ENCODE results near the gene ECSCR. TPM values are rescaled to one million over a fixed set of nuclear protein-coding genes. Genes with fewer than 3 reads are reported as not detected.
A peak's percentile ranks its signal among the peaks of the same experiment; 100 is the strongest.
"Not testable (repeated sequence)": the region's sequence is repeated elsewhere in the genome, so short reads cannot be mapped to it uniquely, and the experiment has no call there.

ECSCR gene, protein sequence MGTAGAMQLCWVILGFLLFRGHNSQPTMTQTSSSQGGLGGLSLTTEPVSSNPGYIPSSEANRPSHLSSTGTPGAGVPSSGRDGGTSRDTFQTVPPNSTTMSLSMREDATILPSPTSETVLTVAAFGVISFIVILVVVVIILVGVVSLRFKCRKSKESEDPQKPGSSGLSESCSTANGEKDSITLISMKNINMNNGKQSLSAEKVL
- total RNA-seq = 1.6 and 1.7 TPM in 2 replicates

DNA sequence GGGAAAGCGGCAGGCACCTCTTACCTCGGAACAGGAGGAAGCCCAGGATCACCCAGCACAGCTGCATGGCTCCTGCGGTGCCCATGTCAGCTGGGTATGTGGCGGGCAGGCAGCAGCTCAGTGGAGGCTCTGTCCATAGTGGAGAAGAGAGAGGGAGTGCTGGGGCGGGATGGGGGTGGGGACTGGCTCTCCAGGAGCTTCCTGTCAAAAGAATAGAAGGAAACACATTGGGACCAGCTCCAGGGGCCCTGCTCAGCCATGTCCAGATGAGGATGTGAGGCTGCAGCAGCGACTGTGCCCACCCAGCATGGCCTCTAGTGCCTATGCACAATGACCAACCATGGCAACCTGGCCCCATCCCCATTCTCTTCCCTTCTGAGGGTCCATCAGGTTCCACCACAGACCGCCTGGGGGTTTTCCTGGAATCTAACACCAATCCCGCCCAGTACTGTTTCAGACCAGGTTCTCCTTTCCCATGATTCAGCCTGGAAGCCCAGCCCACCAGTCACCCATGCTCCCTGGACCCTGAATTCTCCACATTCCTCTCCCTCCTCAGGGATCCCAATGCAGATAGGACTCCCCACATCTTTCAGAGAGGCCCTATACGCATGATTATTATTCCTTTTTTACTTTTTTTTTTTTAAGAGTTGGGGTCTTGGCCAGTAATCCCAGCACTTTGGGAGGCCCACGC, at the start of gene ECSCR:
ECSCR (minus strand) TSS at position 158 of the 691 bp plus-strand sequence; CDS start at position 85, 73 bp downstream.
- peaks cover 30% of the 10 kb centered on the region for H3K4me1 Mint-ChIP-seq
- H3K27me3 Mint-ChIP-seq = no peaks in the 10 kb centered on the region
- no peak for DNase-seq
- H3K27ac Mint-ChIP-seq = peak within 1 kb of the TSS; percentile 25
- no peak within 1 kb of the TSS for H3K4me3 Mint-ChIP-seq
- intact Hi-C loops (cut with micrococcal nuclease) = no loop called here
- H3K9me3 Mint-ChIP-seq = no peaks in the 10 kb centered on the region
- no peaks in the 10 kb centered on the region for H3K36me3 Mint-ChIP-seq (ENCODE audit: low read depth)

DNA sequence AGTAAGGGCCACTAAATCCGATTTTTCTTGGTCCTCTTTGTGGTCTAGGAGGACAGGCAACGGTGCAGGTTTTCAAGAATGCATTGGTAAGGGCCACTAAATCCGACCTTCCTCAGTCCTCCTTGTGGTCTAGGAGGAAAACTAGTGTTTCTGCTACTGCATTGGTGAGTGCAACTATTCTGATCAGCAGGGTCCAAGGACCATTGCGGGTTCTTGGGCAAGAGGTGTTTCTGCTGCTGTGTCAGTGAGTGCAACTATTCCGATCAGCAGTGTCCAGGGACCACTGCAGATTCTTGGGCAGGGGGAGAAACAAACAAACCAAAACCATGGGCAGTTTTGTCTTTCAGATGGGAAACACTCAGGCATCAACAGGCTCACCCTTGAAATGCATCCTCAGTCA, 42.2 kb upstream of the ECSCR start:
- H3K9me3 Mint-ChIP-seq; H3K27me3 Mint-ChIP-seq; H3K27ac Mint-ChIP-seq; H3K4me3 Mint-ChIP-seq; H3K36me3 Mint-ChIP-seq (ENCODE audit: low read depth); H3K4me1 Mint-ChIP-seq; DNase-seq; intact Hi-C loops (cut with micrococcal nuclease): not testable (repeated sequence)

DNA sequence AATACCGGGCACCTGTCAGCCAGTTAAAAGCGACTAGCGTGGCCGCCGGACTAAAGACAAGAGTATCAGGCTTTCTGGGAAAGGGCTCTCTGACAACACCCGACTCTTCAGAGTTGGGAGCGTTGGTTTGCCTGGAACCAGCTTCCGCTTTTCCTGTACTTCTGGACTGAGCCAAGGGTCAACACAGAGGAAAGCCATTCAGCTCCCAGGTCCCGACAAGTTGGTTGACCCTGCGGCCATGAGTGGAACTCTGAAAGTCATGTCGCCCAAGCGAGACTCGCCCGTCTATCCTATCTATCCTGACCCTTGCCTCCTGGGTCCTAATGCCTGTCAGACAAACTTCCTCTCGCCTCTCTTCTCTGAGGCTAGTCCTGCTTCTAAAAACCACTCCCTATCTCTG, 41.3 kb upstream of the ECSCR start:
- DNase-seq; H3K36me3 Mint-ChIP-seq (ENCODE audit: low read depth); H3K27ac Mint-ChIP-seq; H3K9me3 Mint-ChIP-seq; H3K4me1 Mint-ChIP-seq; H3K27me3 Mint-ChIP-seq; H3K4me3 Mint-ChIP-seq; intact Hi-C loops (cut with micrococcal nuclease): not testable (repeated sequence)

DNA sequence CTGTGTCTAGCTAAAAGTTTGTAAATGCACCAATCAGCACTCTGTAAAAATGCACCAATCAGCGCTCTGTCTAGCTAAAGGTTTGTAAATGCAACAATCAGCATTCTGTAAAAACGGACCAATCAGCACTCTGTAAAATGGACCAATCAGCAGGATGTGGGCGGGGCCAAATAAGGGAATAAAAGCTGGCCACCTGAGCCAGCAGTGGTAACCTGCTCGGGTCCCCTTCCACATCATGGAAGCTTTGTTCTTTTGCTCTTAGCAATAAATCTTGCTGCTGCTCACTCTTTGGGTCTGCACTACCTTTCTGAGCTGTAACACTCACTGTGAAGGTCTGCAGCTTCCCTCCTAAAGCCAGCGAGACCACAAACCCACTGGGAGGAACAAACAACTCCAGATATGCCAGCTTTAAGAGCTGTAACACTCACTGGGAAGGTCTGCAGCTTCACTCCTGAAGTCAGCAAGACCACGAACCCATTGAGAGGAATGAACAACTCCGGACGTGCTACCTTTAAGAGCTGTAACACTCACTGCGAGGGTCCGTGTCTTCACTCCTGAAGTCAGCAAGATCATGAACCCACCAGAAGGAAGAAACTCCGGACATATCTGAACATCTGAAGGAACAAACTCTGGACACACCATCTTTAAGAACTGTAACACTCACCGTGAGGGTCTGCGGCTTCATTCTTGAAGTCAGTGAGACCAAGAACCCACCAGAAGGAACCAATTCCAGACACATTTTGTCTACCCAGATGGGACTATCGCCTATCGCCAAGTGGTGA, 40.7 kb upstream of the ECSCR start:
- H3K27me3 Mint-ChIP-seq; H3K9me3 Mint-ChIP-seq; H3K27ac Mint-ChIP-seq; intact Hi-C loops (cut with micrococcal nuclease); H3K36me3 Mint-ChIP-seq (ENCODE audit: low read depth); H3K4me3 Mint-ChIP-seq; DNase-seq; H3K4me1 Mint-ChIP-seq: not testable (repeated sequence)

DNA sequence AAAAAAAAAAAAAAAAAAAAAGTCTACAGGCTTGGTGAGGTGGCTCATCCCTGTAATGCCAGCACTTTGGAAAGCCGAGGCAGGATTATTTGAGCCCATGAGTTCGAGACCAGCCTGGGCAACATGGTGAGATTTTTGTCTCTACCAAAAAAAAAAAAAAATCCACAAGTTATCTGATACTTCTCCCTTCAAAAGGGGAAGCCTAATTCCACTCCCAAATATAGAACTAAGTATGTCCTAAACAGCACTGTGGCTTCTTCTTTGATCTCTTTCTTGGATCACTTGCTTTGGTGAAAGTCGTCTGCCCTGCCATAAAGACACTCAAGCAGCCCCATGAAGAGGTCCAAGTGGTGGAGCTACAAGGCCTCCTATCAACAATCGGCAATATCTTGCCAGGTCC, 38.8 kb upstream of the ECSCR start:
- DNase-seq = no peak
- Mint-ChIP-seq H3K4me3 (no peak overlapping the region), H3K27ac (no peak overlapping the region), H3K36me3 (ENCODE audit: low read depth) (no peaks in the 10 kb centered on the region), H3K27me3 (peaks cover 2% of the 10 kb centered on the region), H3K4me1 (no peaks in the 10 kb centered on the region), H3K9me3 (no peaks in the 10 kb centered on the region)
- intact Hi-C loops (cut with micrococcal nuclease) = no loop called here

DNA sequence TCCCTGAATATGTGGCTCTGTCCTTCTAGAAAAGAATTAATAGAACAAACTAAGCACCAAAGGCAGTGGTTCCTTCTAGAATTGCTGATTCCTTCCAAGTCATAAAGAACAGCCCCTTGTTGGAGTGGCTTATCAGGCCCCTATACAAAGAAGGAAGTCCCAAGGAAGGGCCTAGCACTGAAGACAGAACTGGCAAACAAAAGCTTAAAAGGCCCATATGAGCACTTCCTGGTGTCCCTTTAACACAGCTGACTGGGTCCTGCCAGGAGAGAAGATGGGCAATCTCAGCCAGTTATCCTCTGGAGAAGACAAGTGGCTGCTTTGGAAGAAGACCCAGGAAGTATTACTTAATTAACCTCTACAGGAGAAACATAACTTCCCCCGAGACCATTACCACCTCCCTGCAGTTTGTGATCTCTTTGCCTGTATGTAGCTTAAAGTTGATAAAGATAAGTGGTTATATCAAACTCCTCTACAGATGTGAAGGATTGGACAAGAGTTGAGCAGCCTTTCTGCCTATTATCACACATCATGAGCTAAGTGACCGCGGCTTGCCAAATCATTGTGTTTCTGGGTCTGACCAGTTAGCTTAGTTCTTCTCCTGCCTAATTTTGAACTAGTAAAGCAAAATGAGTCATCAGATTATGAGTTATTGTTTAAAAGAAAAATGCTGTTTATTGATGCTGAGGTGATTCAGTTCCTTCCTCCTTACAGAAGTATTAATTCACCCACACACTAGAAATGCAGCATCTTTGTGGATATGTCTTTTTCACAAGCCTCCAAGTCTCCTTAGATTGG, 33.3 kb upstream of the ECSCR start:
- Mint-ChIP-seq H3K27ac (peak overlapping the region; percentile 85), H3K27me3 (no peaks in the 10 kb centered on the region), H3K9me3 (no peaks in the 10 kb centered on the region), H3K36me3 (ENCODE audit: low read depth) (no peaks in the 10 kb centered on the region), H3K4me1 (peaks cover 20% of the 10 kb centered on the region), H3K4me3 (no peak overlapping the region)
- no peak for DNase-seq
- intact Hi-C loops (cut with micrococcal nuclease) = loop anchor here (2.0 kb wide), 2 partner anchors 15 to 17 kb away; no protein-coding TSS in a partner anchor

DNA sequence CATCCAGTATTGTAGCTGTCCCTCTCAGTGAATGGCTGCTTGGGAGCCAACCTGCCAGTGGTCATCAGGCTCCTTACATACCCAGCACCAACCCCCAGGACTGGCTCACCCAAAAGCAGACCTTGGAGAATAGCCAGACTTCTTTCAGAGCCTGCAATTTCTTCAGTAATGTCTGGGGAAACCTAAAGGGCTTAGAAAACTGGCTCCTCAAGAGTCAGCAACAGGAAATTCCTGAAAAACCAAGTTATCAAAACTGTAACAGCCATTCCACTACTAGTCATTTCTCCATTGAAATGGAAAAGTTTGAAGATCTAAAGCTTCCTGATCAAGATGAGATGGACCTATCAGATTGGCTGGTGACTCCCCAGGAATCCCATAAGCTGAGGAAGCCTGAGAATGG, 32.3 kb upstream of the ECSCR start:
- H3K27ac Mint-ChIP-seq = no peak overlapping the region
- H3K4me1 Mint-ChIP-seq = peaks cover 20% of the 10 kb centered on the region
- H3K9me3 Mint-ChIP-seq = no peaks in the 10 kb centered on the region
- no peak for DNase-seq
- no peak overlapping the region for H3K4me3 Mint-ChIP-seq
- intact Hi-C loops (cut with micrococcal nuclease) = no loop called here
- no peaks in the 10 kb centered on the region for H3K36me3 Mint-ChIP-seq (ENCODE audit: low read depth)
- H3K27me3 Mint-ChIP-seq = no peaks in the 10 kb centered on the region

DNA sequence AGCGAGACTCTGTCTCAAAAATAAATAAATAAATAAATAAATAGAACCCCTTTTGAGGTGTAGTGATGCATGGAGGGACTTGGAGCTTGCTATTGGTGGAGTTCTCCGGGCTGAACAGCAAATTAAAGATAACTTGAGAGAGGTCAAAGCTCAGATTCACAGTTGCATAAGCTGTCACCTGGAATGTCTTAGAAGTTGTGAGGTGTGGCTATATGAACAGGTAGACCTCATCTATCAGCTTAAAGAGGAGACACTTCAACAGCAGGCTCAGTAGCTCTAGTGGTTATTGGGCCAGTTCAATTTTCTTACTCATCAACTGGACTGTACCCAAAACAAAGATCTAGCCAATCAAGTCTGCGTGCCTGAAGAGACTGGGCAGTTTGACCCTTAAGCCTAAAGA, 31.7 kb upstream of the ECSCR start:
- no peak overlapping the region for H3K4me3 Mint-ChIP-seq
- H3K36me3 Mint-ChIP-seq (ENCODE audit: low read depth) = no peaks in the 10 kb centered on the region
- H3K4me1 Mint-ChIP-seq = peaks cover 20% of the 10 kb centered on the region
- no peak for DNase-seq
- no peak overlapping the region for H3K27ac Mint-ChIP-seq
- intact Hi-C loops (cut with micrococcal nuclease) = no loop called here
- H3K9me3 Mint-ChIP-seq = no peaks in the 10 kb centered on the region
- no peaks in the 10 kb centered on the region for H3K27me3 Mint-ChIP-seq

DNA sequence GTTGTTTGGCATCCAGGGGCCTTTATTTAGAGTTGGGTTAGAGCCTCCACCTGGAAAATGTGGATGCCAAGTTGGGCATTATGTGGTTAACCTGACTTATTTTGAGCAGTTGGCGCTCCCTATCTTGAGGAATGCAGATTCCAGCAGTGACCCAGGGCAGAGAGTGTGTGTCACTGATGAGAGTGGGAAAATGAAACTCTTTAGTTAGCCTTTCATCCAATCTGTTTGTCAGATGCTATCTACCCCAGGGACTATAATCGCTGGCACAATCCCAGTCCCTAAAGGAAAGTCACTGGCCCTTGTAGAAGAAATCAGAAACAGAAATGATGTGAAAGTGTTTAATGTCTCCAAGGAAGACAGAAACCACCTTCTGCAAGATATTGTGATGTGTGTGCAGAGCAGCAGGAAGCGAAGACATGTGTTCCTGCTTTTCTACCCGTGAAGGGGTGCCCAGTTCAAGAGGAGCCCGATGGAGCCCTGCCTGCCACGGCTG, 30.2 kb upstream of the ECSCR start:
- intact Hi-C loops (cut with micrococcal nuclease) = no loop called here
- H3K4me1 Mint-ChIP-seq = peaks cover 29% of the 10 kb centered on the region
- H3K27me3 Mint-ChIP-seq = no peaks in the 10 kb centered on the region
- H3K4me3 Mint-ChIP-seq = peak overlapping the region; percentile 35
- peak overlapping the region; percentile 51 for H3K27ac Mint-ChIP-seq
- peak; percentile 65 for DNase-seq
- no peaks in the 10 kb centered on the region for H3K36me3 Mint-ChIP-seq (ENCODE audit: low read depth)
- no peaks in the 10 kb centered on the region for H3K9me3 Mint-ChIP-seq

DNA sequence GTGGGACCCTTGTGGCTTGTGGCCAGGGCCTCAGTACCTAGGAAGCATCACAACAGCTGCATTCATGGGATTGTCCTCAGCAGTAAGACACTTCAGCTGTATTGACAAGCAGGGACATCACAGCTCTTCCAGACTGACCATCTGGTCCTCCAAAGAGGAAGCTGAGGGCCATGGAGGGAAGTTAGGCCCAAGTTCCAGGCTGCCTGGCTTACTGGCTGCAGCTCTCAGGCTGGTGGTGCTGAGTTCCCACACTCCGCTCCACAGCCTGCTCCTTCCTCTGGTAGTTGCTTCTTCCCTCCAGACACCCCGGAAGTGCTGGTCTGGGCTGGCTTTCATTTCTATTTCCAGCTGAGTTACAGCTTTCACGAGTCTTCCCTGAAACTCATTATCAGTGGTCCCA, 25.7 kb upstream of the ECSCR start:
- DNase-seq = peak; percentile 72
- H3K27me3 Mint-ChIP-seq = no peaks in the 10 kb centered on the region
- H3K4me1 Mint-ChIP-seq = peaks cover 24% of the 10 kb centered on the region
- H3K36me3 Mint-ChIP-seq (ENCODE audit: low read depth) = no peaks in the 10 kb centered on the region
- intact Hi-C loops (cut with micrococcal nuclease) = no loop called here
- no peaks in the 10 kb centered on the region for H3K9me3 Mint-ChIP-seq
- H3K4me3 Mint-ChIP-seq = no peak overlapping the region
- peak overlapping the region; percentile 60 for H3K27ac Mint-ChIP-seq

DNA sequence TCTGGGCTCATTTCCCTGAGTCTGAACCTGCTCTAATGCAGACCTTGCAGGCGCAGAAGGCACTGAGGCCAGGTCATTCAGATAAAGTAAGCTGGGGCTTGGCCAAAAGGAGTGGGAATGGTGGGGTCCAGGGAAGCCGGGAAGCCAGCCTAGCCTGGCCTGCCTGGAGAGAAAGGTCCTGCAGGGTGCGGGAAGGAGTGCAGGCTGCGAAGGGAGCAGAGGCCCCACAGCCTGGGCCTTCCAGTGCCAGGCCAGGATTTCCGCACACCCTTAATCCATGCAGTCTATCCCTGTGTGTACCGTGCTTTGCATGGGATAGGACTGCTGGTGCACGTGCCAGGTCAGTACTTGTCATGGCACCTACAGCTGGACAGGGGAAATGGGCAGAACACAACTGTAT, 23.7 kb upstream of the ECSCR start:
- Mint-ChIP-seq H3K4me3 (no peak overlapping the region), H3K4me1 (peaks cover 23% of the 10 kb centered on the region), H3K27me3 (no peaks in the 10 kb centered on the region), H3K36me3 (ENCODE audit: low read depth) (peaks cover 3% of the 10 kb centered on the region), H3K9me3 (no peaks in the 10 kb centered on the region), H3K27ac (no peak overlapping the region)
- DNase-seq = no peak
- intact Hi-C loops (cut with micrococcal nuclease) = no loop called here

DNA sequence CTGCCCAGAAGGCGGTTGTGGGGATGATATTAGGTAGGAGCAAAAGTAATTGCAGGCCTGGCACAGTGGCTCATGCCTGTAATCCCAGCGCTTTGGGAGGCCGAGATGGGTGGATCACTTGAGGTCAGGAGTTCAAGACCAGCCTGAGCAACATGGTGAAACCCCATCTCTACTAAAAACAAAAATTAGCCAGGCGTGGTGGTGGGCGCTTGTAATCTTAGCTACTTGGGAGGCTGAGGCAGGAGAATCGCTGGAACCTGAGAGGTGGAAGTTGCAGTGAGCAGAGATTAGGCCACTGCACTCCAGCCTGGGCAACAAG, 20.3 kb upstream of the ECSCR start:
- not testable (repeated sequence) for DNase-seq, H3K9me3 Mint-ChIP-seq, H3K27me3 Mint-ChIP-seq
- H3K4me1 Mint-ChIP-seq = peaks cover 34% of the 10 kb centered on the region
- peak overlapping the region; percentile 96 for H3K27ac Mint-ChIP-seq
- peaks cover 26% of the 10 kb centered on the region for H3K36me3 Mint-ChIP-seq (ENCODE audit: low read depth)
- peak overlapping the region; percentile 89 for H3K4me3 Mint-ChIP-seq
- intact Hi-C loops (cut with micrococcal nuclease) = loop anchor here (1.0 to 5.0 kb wide), 5 partner anchors 24 to 78 kb away; partner anchors contain the start of genes DNAJC18 and UBE2D2

DNA sequence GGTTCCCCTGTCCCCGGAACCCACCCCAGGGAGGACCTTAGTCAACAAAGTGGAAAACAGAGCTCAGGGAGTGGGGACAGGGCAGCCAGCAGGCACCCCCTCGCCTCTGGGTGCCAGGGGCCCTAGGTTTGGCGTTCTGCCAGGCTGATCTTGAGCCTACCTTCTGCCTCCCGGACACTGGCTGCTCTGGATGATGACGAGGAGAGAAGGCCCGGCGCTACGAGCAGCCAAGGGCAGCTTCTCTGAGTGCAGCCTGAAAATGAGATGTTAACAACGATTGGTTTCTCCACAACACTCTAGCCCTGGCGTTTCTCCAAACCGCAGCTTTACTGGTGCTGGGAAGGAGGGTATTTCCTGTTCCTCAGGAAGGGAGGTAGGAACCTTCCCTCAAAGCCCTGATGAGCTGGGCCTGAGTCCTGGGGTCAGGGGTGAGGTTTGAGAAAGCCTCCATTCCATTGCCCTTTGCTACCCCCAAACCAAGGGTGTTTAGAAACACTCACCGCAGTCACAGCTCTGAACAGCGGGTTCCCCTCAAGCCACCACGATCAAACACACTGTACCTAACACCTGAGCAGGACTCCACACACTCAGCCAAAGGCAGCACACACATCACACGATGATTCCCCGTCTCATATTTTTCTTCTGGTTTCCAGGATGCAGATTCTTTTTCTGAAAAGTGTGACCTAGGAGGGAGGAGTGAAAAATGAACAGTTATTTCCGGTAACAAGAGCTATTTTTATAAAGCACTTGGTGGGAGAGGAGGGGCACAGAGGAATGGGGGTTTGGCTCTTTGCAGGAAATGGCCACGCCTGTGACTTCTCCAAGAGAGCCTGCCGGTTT, 19.7 kb upstream of the ECSCR start, which contains the start of gene STING1:
STING1 (minus strand) TSS at position 709 of the 840 bp plus-strand sequence. CDS start 1,054 bp downstream, outside the sequence.
- peak within 1 kb of the TSS; percentile 89 for H3K4me3 Mint-ChIP-seq
- peak within 1 kb of the TSS; percentile 96 for H3K27ac Mint-ChIP-seq
- intact Hi-C loops (cut with micrococcal nuclease) = loop anchor here (1.0 to 5.0 kb wide), 5 partner anchors 23 to 79 kb away; partner anchors contain the start of genes DNAJC18 and UBE2D2
- H3K9me3 Mint-ChIP-seq = no peaks in the 10 kb centered on the region
- no peaks in the 10 kb centered on the region for H3K27me3 Mint-ChIP-seq
- peak; percentile 89 for DNase-seq
- peaks cover 31% of the 10 kb centered on the region for H3K36me3 Mint-ChIP-seq (ENCODE audit: low read depth)
- H3K4me1 Mint-ChIP-seq = peaks cover 38% of the 10 kb centered on the region

Data from activated CD4-positive, alpha-beta T cell treated with anti-CD3 and anti-CD28 coated beads, Interleukin-2, amount 10 ng/mL, durations not matched to agents 24 days and 14 days (primary cell).